G401 (cell line): Measurements from ENCODE around the gene PCBP2. TPM values are rescaled to one million over a fixed set of nuclear protein-coding genes. Genes with fewer than 3 reads are reported as not detected.
"Not testable (repeated sequence)": the region's sequence is repeated elsewhere in the genome, so short reads cannot be mapped to it uniquely, and the experiment has no call there.

Source experiments
- DNase-seq: peaks from one replicate; pipeline ENCODE4 v3.0.0-alpha.2; 2015; ENCODE audit warnings: low spot score
- in situ Hi-C: cut with HindIII; loops from 2 replicates; pipeline ENCODE4 v1.10.0; 2016; ENCODE audit warnings: low sequenced_read_pairs, mixed read lengths
- total RNA-seq: library from RNA; depleted of rRNA; stranded (reverse); fragments of >200 nt; shearing (Covaris generic); gene quantifications from 2 replicates; pipeline ENCODE4 v1.2.3, GENCODE V29; 2014

PCBP2 gene
- total RNA-seq, 1 experiment from 2014 or later = 145 TPM

GRCh38 chr12:53466640-53467039 lies 14.7 kb downstream of the PCBP2 start:
- in situ Hi-C loops = no loop called here

GRCh38 chr12:53467082-53467481 lies 15.2 kb downstream of the PCBP2 start:
- in situ Hi-C loops = no loop called here
- no peak for DNase-seq

More at GRCh38 chr12:53466640-53467039, 14.7 kb downstream of the PCBP2 start:
- no peak for DNase-seq

GRCh38 chr12:53467880-53468279 lies 16.0 kb downstream of the PCBP2 start:
- in situ Hi-C loops = no loop called here
- DNase-seq = no peak

- in situ Hi-C loops = no loop called here
- no peak for DNase-seq
Measured at GRCh38 chr12:53468282-53468681, 16.4 kb downstream of the PCBP2 start.

GRCh38 chr12:53472056-53472582 lies 20.2 kb downstream of the PCBP2 start:
- in situ Hi-C loops = no loop called here
- no peak for DNase-seq

GRCh38 chr12:53474077-53474476 lies 22.2 kb downstream of the PCBP2 start:
- in situ Hi-C loops = no loop called here
- DNase-seq = no peak

GRCh38 chr12:53474819-53475218 lies 22.9 kb downstream of the PCBP2 start:
- in situ Hi-C loops = no loop called here
- DNase-seq = no peak

- in situ Hi-C loops = no loop called here
- DNase-seq = no peak
Measured at GRCh38 chr12:53476769-53477209, 24.9 kb downstream of the PCBP2 start.

GRCh38 chr12:53478865-53479264 lies 27.0 kb downstream of the PCBP2 start:
- in situ Hi-C loops = no loop called here
- DNase-seq = no peak

GRCh38 chr12:53479331-53479730 lies 27.4 kb downstream of the PCBP2 start:
- no peak for DNase-seq
- in situ Hi-C loops = no loop called here

- in situ Hi-C loops = no loop called here
- no peak for DNase-seq
Measured at GRCh38 chr12:53480491-53481442, 28.9 kb downstream of the PCBP2 start.

- DNase-seq, in situ Hi-C loops: not testable (repeated sequence)
Measured at GRCh38 chr12:53481458-53481857, 29.6 kb downstream of the PCBP2 start.

GRCh38 chr12:53481939-53482586 lies 30.2 kb downstream of the PCBP2 start:
- DNase-seq = peak; percentile 61
- in situ Hi-C loops = no loop called here

GRCh38 chr12:53482626-53483168 lies 30.8 kb downstream of the PCBP2 start:
- no peak for DNase-seq

GRCh38 chr12:53483225-53483978 lies 31.5 kb downstream of the PCBP2 start:
- in situ Hi-C loops = no loop called here
- DNase-seq = peak; percentile 20

More at GRCh38 chr12:53482626-53483168, 30.8 kb downstream of the PCBP2 start:
- in situ Hi-C loops = no loop called here

- DNase-seq = no peak
- in situ Hi-C loops = no loop called here
Measured at GRCh38 chr12:53483979-53484377, 32.1 kb downstream of the PCBP2 start.

GRCh38 chr12:53484686-53485575 lies 33.0 kb downstream of the PCBP2 start:
- no peak for DNase-seq
- in situ Hi-C loops = no loop called here
